Inflammatory macrophage treated with lipopolysaccharide for 1 hour (primary cell): Measurements from ENCODE around the gene STRIP2.
"Not testable (repeated sequence)": the region's sequence is repeated elsewhere in the genome, so short reads cannot be mapped to it uniquely, and the experiment has no call there.

Experiments
- DNase-seq, 2 donors: peaks; one replicate each; pipeline ENCODE4 v3.0.0-alpha.2; 2020 to 2022

Gene STRIP2

DNA sequence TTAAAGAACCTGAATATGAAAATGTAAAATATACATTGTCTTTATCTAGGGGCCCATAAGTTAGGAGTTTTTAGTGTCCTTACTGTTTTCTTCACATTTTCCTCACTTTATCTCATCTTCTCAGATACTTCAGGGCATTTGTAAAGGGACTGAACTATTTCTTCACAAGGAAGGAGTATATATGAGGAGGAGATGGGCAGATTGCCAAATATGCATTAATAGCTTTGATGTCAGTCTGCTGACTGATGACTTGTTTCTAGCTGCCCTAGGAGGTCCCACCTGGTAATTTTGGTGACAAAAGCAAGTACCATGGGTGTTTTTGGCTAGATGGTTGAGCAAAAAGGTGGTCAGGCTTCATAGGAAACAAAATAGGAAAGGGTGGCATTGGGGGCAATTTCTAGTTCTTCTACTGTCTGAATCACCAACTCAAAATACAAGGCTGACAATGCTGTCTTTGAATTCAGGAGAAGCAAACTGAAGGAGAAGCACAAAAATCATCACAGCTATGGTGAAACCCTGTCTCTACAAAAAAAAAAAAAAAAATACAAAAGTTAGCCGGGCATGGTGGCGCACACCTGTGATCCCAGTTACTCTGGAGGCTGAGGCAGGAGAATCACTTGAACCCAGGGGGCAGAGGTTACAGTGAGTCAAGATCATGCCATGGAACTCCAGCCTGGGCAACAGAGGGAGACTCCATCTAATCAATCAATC is 10.4 kb upstream of the STRIP2 start:
- no peak for DNase-seq

DNA sequence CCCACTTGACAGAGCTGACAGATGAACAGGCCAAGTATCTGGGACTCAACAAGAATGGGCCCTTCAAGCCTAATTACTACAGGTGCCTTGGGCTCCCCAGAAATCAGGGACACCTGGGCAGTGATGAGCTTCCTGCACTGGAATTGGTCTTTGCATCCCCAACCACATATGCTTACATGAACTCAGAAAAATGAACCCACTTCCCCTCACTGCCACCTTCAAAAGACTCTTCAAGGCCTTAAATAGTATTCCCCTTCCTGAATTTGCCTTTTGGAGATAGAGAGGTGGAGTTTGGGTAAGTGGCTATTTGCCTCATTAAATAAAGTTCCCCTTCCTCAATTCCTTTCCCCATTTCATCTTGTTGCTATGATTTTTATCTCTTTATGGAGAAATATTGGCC is 7.8 kb upstream of the STRIP2 start:
- peak in 1 of 2 donors; percentile 24 for DNase-seq

GRCh38 chr7:129427526-129428045 is 6.6 kb upstream of the STRIP2 start:
- DNase-seq: no peak

- no peak for DNase-seq
These were observed 2.2 kb upstream of the STRIP2 start for GRCh38 chr7:129431911-129432643.

DNA sequence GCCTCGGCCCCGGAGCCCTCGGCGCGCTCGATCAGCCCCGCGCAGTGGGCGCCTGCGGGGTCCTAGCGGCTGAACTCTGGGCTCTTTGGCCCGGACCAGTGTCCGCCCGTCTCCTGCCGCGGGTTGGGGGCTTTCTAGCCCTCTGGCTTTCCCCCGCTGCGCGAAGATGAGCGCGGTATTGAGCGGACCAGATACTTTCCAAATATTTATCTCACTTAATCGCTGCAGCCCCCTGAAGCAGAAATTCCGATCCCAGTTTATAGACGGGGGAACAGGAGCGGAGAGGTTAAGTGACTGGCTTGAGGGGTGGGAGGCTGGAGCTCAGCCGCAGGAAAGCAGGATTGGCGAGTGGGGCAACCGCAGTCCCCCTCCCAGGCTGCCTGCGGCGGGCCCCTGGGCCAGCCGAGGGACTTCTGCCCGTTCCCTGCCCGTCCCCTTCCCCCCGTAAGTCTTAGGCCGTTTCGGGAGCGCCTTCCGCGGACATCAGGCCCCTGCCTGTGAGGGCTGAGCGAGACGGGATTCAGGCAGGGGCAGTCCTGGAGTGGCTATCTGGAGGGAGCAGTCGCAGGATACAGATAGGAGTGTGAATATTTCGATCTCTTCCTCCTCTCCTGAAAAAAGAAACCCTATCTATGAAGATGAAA is 565 bp downstream of the STRIP2 start:
- DNase-seq: no peak

DNA sequence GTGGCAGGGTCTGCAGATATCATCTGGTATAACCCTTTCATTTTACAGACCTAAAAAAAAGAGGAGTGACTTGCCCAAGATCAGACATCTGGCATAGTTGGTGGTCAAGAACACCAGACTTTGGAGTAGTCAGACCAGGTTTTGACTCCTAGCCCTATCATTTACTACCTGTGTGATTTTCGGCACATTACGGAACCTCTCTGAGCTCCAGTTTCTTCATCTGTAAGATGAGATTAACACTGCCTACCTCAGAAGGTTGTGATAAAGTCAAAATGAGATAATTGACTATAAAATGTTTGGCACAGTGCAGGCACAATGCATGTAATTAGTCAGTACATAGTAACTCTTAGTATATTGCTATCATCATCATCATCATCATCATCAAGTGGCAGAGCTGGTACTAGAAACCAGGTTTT is 1.2 kb downstream of the STRIP2 start:
- DNase-seq: no peak

GRCh38 chr7:129436335-129436923 is 2.2 kb downstream of the STRIP2 start:
- DNase-seq: no peak

DNA sequence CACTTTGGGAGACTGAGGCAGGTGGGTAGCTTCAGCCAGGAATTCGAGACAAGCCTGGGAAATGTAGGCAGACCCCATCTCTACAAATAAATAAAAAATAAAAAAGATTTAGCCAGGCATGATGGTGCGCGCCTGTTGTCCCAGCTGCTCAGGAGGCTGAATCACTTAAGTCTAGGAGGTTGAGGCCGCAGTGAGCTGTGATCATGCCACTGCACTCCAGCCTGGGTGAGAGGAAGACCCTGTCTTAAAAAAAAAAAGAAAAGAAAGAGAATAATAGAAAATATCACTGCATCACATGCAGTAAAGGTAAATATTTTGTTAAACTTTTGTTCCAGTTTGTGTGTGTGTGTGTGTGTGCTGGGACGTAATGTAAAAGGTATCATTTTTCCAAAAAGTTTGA is 3.0 kb downstream of the STRIP2 start:
- DNase-seq: no peak

GRCh38 chr7:129438281-129438838 is 4.1 kb downstream of the STRIP2 start:
- no peak for DNase-seq

DNA sequence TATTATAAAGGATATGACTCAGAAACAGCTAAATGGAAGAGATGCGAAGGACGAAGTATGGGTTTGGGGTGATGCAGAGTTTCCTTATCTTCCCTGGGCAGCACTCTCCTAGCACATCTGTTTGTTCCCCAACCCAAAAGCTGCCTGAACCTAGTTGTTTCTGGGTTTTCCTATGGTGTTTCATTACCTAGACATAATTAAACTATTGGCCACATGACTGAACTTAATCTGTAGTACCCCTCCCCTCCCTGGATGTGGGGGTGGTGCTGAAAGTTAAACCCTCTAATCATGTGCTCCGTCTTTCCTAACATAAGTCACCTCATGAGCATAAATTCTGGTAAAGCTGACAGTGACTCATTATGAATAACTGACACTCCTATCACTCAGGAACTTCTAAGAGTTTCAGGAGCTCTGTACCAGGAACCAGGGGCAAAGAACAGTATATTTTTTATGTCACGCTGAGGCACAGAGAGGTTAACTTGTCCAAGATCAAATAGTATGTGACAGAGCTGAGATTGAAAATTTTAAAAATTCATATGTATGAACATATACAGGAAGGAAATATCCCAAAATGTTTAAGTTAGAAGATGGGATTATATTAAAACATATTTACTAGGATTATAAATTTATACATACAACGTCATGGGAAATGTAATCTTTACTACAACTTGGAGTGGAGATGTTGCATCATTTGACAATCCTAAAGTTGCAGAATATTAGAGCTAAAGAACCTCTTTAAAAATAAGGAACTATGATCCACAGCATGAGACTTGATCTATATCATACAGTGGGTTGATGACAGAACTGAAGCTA is 4.8 kb downstream of the STRIP2 start:
- DNase-seq: peak; percentile 65 to 74

DNA sequence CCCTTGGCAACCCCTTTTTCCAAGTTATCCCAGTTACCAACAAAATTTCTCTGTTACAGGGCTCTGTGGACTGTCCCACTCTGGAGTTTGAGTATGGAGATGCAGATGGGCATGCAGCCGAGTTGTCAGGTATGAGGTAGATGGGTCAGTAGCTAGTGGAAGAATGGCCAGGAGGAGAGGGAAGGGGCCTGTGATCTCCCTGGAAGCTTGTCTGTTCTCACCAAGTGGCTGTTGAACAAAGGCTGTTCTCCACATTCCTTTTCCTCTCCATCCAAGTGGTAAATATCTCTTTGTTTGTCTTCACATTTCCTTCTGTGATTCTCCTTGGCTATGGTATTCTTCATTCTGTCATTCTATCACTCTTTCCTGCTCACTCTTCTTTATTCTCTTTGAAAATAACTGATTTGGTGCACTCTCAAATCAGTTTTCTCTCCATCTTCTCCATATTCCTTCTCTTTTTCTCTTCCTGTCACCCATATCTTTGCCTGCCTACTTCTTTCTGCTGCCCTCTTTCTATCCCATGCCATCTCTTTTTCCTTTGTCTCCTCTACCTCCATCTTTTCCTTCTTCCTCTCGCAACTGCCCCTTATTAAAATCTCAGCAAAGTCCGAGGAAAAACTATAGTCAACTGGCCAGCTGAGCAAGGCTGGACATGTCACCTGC is 5.9 kb downstream of the STRIP2 start:
- no peak for DNase-seq

DNA sequence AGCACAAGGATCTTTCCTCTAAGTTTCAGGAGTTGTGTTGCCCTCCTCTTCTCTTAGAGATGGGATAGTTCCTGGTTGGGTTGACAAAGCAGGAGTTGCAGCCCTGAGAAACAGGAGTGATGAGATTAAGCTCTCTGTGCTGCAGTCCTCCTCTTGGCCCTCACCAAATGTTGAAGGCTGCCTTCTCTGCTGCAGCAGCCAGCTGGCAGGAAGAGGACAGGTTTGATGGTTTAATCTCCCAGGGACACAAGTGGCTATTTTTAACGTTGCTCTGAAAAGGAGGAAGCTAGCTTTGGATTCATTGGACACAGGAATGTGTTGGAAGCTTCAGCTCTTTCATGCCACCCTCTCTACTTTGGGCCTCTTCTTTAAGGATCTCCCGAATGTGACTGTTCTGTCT is 9.4 kb downstream of the STRIP2 start:
- no peak for DNase-seq

GRCh38 chr7:129444776-129445175 is 10.5 kb downstream of the STRIP2 start:
- not testable (repeated sequence) for DNase-seq

GRCh38 chr7:129446925-129447324 is 12.7 kb downstream of the STRIP2 start:
- not testable (repeated sequence) for DNase-seq

DNA sequence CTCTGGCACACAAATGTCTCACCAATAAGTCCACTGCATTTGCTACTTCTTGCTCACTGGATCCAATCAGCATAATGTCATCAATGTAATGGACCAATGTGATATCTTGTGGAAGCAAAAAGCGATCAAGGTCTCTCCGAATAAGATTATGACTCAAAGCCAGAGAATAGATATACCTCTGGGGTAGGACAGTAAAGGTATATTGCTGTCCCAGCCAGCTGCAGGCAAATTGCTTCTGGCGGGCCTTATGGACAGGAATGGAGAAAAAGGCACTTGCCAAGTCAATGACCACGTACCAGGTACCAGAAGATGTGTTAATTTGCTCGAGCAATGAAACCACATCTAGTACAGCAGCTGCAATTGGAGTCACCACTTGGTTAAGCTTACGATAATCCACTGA is 13.2 kb downstream of the STRIP2 start:
- not testable (repeated sequence) for DNase-seq

DNA sequence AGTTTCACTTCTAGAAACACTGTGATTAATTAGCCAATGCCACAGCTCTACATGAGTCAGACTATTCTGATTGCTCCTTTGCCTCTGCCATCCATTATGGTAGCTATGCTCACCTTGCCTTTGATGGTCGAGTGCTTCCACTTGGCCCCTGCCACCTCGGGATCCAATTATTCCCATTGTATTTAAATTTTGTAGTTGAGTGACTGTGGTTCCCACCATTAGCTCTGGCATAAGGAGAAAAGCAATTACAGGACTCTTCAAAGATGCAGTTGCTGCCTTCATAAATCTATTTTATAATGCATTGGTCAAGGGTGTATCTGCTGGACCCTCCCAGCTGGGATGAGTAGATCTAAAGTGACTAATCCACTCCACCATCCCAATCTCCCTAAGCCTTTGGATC is 14.4 kb downstream of the STRIP2 start:
- DNase-seq: not testable (repeated sequence)

- DNase-seq: no peak
These were observed 16.1 kb downstream of the STRIP2 start for GRCh38 chr7:129450295-129450694.

- DNase-seq: no peak
These were observed 18.5 kb downstream of the STRIP2 start for GRCh38 chr7:129452589-129453231.

DNA sequence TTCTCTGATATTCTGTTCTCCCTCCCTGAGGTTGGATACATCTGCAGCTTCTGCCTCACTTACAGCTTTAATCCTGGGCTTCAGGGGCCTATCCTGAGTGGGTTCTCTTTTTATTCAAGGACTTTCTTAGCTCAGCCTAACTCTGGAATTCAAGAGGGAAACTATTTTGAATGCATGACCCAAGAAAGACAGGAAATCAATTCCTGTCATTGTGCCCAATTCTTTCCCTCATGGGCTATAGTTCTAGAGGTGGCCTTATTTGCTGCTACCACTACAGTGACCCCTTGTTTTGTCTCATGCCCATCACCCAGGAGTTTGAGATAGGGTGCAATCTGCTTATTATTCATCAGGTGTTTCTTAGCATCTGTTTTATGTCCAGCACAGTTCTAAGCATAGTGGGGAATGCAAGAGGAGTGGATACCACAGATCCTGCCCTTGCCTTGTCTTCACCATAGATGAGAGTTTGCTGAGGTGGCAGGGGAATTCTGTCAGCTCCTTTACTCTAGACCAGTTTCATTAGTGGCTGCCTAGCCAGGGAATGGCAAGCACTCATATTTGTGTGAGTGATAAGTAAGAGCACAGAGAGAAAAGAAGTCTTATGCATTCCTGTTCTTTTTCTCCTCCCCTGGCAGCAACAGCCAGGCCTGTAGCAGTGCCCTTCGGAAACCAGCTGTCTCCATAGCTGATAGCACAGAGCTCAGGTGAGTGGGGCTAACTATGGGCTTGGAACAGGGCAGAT is 19.4 kb downstream of the STRIP2 start:
- no peak for DNase-seq

GRCh38 chr7:129454249-129454551 is 20.0 kb downstream of the STRIP2 start:
- DNase-seq: no peak
